Neural progenitor cell (in vitro differentiated cells): Measurements from ENCODE around the gene PLA2G4A.

Source experiments
- EZH2 ChIP-seq: fragments of 200-600 bp; sonication (generic); IDR thresholded peaks from 2 replicates; pipeline ENCODE4 v1.6.1; 2017; ENCODE audit warnings: antibody characterized with exemption, mild to moderate bottlenecking, moderate library complexity
- TF ChIP-seq, protein P1 (sequence below): fragments of 200-600 bp; sonication (generic); IDR thresholded peaks from 2 replicates; pipeline ENCODE4 v1.5.1; 2017; ENCODE audit warnings: antibody characterized with exemption, mild to moderate bottlenecking

DNA sequence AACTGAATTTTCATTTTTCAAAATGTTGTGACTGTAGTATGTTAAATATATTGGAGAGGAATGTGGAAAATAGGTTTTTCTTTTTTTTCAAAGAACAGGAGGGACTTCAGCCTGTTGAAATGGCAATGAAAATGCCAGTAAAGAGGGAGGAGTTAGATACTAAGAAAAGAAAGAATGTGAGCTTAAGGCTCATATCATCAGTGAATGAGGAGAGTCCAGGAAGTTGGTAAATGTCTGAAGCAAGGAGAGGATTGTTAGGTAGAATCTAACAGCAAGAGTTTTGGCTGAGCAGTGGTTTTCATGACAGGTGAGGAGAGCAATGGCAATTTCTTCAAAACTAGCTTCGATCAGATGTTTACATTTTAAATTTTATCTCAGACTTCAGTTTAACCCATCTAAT, 43.0 kb downstream of the PLA2G4A start:
- TF ChIP-seq, protein P1, sequence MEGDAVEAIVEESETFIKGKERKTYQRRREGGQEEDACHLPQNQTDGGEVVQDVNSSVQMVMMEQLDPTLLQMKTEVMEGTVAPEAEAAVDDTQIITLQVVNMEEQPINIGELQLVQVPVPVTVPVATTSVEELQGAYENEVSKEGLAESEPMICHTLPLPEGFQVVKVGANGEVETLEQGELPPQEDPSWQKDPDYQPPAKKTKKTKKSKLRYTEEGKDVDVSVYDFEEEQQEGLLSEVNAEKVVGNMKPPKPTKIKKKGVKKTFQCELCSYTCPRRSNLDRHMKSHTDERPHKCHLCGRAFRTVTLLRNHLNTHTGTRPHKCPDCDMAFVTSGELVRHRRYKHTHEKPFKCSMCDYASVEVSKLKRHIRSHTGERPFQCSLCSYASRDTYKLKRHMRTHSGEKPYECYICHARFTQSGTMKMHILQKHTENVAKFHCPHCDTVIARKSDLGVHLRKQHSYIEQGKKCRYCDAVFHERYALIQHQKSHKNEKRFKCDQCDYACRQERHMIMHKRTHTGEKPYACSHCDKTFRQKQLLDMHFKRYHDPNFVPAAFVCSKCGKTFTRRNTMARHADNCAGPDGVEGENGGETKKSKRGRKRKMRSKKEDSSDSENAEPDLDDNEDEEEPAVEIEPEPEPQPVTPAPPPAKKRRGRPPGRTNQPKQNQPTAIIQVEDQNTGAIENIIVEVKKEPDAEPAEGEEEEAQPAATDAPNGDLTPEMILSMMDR, result no peak
- no peak for TF ChIP-seq EZH2
